Loucy (cell line): ENCODE data around the gene FAHD2B.
"Not testable (repeated sequence)": the region's sequence is repeated elsewhere in the genome, so short reads cannot be mapped to it uniquely, and the experiment has no call there.

ENCODE experiments used
- CTCF ChIP-seq: fragments of 200-600 bp; sonication (generic); conservative IDR thresholded peaks from 2 replicates; pipeline ENCODE4 v1.5.1; 2014; ENCODE audit warnings: mild to moderate bottlenecking, antibody characterized with exemption, low read length
- EZH2phosphoT487 ChIP-seq: fragments of 200-600 bp; IDR thresholded peaks from 2 replicates; pipeline ENCODE4 v1.6.1; 2018; ENCODE audit warnings: antibody characterized with exemption, mild to moderate bottlenecking, moderate library complexity, borderline replicate concordance

- TF ChIP-seq CTCF, EZH2phosphoT487: not testable (repeated sequence)
Observed at GRCh38 chr2:97094772-97095611, at the start of gene FAHD2B.
